ENCODE measurements around the gene FAM193B. TPM values are rescaled to one million over a fixed set of nuclear protein-coding genes. Genes with fewer than 3 reads are reported as not detected.
A peak's percentile ranks its signal among the peaks of the same experiment; 100 is the strongest.

FAM193B gene
- total RNA-seq, 3 donors from 2014 or later, result 35.4 to 81.5 (median 77.0) TPM

DNA sequence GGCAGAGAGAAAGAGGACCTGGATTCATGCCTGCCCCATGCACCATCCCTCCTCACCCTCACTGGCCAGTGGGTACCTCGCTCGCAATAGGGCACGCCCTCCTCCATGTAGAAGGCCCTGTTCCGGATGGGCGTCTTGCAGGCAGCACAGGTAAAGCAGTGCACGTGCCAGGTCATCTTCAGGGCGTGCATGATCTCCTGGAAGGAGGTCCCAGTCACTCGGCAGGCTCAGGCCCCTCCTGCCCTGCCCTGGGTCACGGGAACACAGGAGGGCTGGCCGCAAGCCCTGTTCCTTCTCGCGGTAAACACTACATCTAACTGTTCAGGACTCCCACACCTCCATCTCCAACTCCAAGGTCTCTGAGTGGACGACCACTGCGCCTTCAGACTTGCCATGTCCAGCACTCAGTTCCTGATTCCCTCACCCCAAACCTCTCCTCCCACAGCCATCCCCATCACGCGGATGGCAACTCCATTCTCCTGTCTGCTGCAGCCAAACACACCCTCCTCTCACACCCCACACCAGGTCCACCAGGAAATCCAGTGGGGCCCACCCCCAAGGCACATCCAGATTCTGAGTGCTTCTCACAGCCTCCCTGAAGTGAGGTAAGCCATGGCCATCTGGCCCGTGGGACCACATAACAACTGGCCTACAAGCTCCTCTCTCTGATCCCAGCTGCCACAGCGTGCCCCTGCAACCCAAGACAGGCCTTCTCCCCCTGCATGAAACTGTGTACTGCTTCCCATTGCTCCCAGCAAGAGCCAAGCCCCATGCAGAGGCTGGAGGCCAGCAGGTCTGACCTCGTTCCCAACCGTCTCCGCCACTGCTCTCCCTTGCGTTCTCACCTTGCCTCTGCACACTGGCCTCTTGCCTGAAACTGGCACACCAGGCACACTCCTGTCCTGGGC is 70.1 kb downstream of the FAM193B start:
- no peaks in the 10 kb centered on the region for H3K27me3 ChIP-seq
- no peak for DNase-seq (ENCODE audit: low spot score in 2 of 2)
- H3K36me3 ChIP-seq, result no peaks in the 10 kb centered on the region
- intact Hi-C loops (cut with DNase I; ENCODE audit: low total_unique reads), result no loop called here
- no peak overlapping the region for H3K27ac ChIP-seq
- TF ChIP-seq POLR2AphosphoS5 (IDR thresholded peaks at IDR 0.05) (no peak), POLR2A (IDR thresholded peaks at IDR 0.05) (no peak)
- TF ChIP-seq, protein P1, sequence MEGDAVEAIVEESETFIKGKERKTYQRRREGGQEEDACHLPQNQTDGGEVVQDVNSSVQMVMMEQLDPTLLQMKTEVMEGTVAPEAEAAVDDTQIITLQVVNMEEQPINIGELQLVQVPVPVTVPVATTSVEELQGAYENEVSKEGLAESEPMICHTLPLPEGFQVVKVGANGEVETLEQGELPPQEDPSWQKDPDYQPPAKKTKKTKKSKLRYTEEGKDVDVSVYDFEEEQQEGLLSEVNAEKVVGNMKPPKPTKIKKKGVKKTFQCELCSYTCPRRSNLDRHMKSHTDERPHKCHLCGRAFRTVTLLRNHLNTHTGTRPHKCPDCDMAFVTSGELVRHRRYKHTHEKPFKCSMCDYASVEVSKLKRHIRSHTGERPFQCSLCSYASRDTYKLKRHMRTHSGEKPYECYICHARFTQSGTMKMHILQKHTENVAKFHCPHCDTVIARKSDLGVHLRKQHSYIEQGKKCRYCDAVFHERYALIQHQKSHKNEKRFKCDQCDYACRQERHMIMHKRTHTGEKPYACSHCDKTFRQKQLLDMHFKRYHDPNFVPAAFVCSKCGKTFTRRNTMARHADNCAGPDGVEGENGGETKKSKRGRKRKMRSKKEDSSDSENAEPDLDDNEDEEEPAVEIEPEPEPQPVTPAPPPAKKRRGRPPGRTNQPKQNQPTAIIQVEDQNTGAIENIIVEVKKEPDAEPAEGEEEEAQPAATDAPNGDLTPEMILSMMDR (IDR thresholded peaks at IDR 0.05), result no peak
- no peaks in the 10 kb centered on the region for H3K9me3 ChIP-seq
- no peak overlapping the region for H3K4me3 ChIP-seq
- H3K4me1 ChIP-seq, result peaks cover 0 to 3% of the 10 kb centered on the region in 2 donors

DNA sequence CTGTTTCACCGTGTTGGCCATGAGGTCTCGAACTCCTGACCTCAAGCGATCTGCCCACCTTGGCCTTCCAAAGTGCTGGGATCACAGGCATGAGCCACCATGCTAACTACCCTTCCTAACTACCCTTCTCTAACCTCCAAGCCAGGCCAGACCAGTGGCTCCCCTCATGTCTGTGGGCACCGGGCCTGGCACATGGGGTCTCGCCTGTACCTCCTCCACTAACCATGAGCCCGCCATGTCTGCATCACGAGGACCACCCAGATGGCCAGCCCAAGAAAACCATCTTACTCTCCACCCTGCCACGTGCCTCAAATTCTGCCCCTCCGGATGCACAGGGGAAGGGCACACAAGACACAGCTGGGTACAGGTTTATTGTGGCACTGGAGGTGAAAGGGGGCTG is 71.3 kb downstream of the FAM193B start:
- H3K27ac ChIP-seq, result no peak overlapping the region

GRCh38 chr5:177482359-177482795 is 72.0 kb downstream of the FAM193B start:
- no peak for TF ChIP-seq POLR2A (IDR thresholded peaks at IDR 0.05)
- TF ChIP-seq, protein P1 (IDR thresholded peaks at IDR 0.05), result no peak
- no peak for TF ChIP-seq POLR2AphosphoS5 (IDR thresholded peaks at IDR 0.05)
- Histone ChIP-seq H3K4me3 (no peak overlapping the region), H3K9me3 (no peaks in the 10 kb centered on the region), H3K27ac (no peak overlapping the region), H3K36me3 (no peaks in the 10 kb centered on the region), H3K27me3 (no peaks in the 10 kb centered on the region), H3K4me1 (peaks cover 5 to 11% of the 10 kb centered on the region in 2 donors)
- intact Hi-C loops (cut with DNase I; ENCODE audit: low total_unique reads), result no loop called here
- DNase-seq (ENCODE audit: low spot score in 2 of 2), result no peak

More for the DNA sequence above, 71.3 kb downstream of the FAM193B start:
- intact Hi-C loops (cut with DNase I; ENCODE audit: low total_unique reads), result no loop called here
- Histone ChIP-seq H3K36me3 (no peaks in the 10 kb centered on the region), H3K9me3 (no peaks in the 10 kb centered on the region), H3K27me3 (no peaks in the 10 kb centered on the region), H3K4me3 (no peak overlapping the region), H3K4me1 (peaks cover 5 to 11% of the 10 kb centered on the region in 2 donors)
- DNase-seq (ENCODE audit: low spot score in 2 of 2), result no peak
- no peak for TF ChIP-seq POLR2A (IDR thresholded peaks at IDR 0.05)
- TF ChIP-seq, protein P1 (IDR thresholded peaks at IDR 0.05), result no peak
- TF ChIP-seq POLR2AphosphoS5 (IDR thresholded peaks at IDR 0.05), result no peak

- intact Hi-C loops (cut with DNase I; ENCODE audit: low total_unique reads), result no loop called here
- peak overlapping the region; percentile 78 to 88 for H3K27ac ChIP-seq
These were observed 74.6 kb downstream of the FAM193B start for GRCh38 chr5:177479774-177480173.

More at GRCh38 chr5:177479774-177480173, 74.6 kb downstream of the FAM193B start:
- peaks cover 5 to 11% of the 10 kb centered on the region in 2 donors for H3K4me1 ChIP-seq
- no peaks in the 10 kb centered on the region for H3K27me3 ChIP-seq
- no peak for DNase-seq (ENCODE audit: low spot score in 2 of 2)
- no peak overlapping the region for H3K4me3 ChIP-seq
- no peaks in the 10 kb centered on the region for H3K9me3 ChIP-seq
- no peak for TF ChIP-seq POLR2A (IDR thresholded peaks at IDR 0.05)
- TF ChIP-seq, protein P1 (IDR thresholded peaks at IDR 0.05), result no peak
- TF ChIP-seq POLR2AphosphoS5 (IDR thresholded peaks at IDR 0.05), result no peak
- no peaks in the 10 kb centered on the region for H3K36me3 ChIP-seq
